ENCODE results near the gene RASAL1.

The RASAL1 gene

DNA sequence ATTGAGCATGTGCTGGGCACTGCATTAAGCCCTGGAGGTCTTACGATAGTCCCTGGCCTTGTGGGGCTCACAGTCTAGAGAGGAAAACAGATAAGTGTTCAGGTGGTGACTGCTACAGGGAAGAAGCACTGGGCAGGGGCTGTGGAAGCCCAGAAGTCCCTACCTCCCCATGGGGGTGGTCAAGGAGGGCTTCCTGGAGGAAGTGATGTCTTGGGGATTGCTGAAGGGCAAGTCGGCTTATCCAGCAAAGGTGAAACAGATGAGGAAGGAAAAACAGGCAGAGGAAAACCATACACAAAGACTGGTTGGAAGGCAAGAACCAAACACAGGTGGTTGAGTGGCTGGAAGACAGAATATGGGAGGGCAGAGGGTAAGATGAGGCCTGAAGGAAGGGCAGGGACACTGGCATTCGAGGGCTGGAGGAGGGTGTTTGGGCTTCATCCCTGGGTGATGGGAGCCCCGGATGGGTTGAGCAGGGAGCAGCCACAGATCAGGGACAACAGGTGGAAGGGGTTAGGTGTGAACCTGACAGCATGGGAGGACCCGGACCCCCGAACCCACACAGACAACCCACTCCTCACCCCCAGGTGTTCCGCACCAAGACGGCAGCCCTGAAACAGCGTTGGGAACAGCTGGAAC, 16.8 kb upstream of the RASAL1 start:
- no peak for DNase-seq (ENCODE audit: extremely low spot score)
- CTCF ChIA-PET: interaction anchor here (0.8 to 2.7 kb wide), 3 partner anchors 14 to 159 kb away, joined by 3 to 7 read pairs (median 3); no protein-coding TSS in a partner anchor
- POLR2A ChIA-PET: interaction anchor here (1.1 to 1.2 kb wide), 2 partner anchors 18 to 33 kb away, joined by 3 read pairs; partner anchors contain the start of genes DDX54 and RITA1
- TF ChIP-seq BHLHE40 (IDR thresholded peaks at IDR 0.05; ENCODE audit: borderline replicate concordance): no peak
- TF ChIP-seq FOXM1 (IDR thresholded peaks at IDR 0.05; ENCODE audit: borderline replicate concordance): no peak
- no peak for TF ChIP-seq NFRKB (IDR thresholded peaks at IDR 0.05)
- no peak for TF ChIP-seq ZNF384 (IDR thresholded peaks at IDR 0.05)
- no peak for TF ChIP-seq SUZ12 (IDR thresholded peaks at IDR 0.05)
- no peak for TF ChIP-seq CTBP1 (IDR thresholded peaks at IDR 0.05; ENCODE audit: borderline replicate concordance)

DNA sequence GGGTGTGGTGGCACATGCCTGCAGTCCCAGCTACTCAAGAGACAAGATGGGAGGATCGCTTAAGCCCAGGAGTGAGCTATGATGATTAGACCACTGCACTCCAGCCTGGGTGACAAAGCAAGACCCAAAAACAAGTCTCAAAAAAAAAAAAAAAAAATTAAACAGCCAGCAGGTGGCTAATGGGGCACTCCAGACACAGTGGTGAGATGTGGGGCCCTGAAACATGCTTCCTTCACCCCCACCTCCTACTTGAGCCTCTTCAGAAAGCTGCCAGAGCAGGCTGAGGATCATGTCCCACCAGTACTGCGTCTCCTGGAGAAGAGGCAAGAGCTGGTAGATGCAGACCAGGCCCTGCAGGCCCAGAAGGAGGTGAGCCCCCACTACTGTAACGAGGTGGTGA, 16.1 kb upstream of the RASAL1 start:
- DNase-seq (ENCODE audit: extremely low spot score): no peak
- ChIA-PET POLR2A (no interaction called here), CTCF (interaction anchor here (2.7 kb wide), 1 partner anchor 13 kb away, joined by 7 read pairs; no protein-coding TSS in a partner anchor)
- no peak for TF ChIP-seq TARDBP (IDR thresholded peaks at IDR 0.05)

DNA sequence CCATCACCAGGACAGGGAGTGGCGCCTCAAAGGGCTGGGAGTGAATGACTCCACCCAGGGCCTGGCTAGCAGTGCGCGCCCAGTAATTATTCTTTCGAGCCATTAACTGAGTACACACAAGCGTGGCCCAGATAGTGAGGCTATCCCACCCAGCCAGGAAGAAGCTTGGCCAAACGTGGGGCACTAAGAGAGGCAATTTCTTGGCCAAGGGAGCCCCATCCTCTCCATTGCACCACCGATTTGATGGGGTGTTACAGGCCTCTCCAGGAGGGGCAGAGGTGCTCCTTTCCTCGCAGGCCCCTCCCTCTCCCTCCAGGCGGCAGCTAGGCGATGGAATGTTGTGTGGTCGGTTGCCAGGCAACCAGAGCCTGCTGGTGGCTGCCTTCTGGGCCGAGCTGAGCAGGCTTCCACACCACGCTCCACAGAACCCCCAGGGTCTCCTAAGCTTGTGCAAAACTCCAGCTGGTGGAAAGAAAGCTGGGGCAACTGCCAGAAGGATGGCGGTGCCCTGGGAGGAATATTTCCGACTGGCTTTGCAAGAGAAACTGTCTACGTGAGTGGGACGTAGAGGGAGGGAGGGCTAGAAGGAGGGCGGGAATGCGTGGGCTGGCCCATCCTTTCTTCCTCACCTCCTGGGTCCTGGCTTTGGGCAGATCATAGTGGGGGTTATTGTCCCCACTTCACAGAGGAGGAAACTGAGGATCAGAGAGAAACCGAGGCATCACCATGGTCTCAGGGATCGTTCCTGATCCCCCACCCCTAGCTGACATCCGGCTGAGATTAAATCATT, 14.0 kb upstream of the RASAL1 start, which contains the start of gene CFAP73:
Gene CFAP73, plus strand, starts transcription at position 364 of the 790 bp plus-strand sequence. Its CDS starts 134 bp downstream, at position 498.
- TF ChIP-seq ZNF384 (IDR thresholded peaks at IDR 0.05) (no peak), SP1 (IDR thresholded peaks at IDR 0.05) (no peak), SUZ12 (IDR thresholded peaks at IDR 0.05) (no peak), TARDBP (IDR thresholded peaks at IDR 0.05) (no peak), NFRKB (IDR thresholded peaks at IDR 0.05) (no peak), FOXA1 (IDR thresholded peaks at IDR 0.05) (no peak)
- TF ChIP-seq, protein P1, sequence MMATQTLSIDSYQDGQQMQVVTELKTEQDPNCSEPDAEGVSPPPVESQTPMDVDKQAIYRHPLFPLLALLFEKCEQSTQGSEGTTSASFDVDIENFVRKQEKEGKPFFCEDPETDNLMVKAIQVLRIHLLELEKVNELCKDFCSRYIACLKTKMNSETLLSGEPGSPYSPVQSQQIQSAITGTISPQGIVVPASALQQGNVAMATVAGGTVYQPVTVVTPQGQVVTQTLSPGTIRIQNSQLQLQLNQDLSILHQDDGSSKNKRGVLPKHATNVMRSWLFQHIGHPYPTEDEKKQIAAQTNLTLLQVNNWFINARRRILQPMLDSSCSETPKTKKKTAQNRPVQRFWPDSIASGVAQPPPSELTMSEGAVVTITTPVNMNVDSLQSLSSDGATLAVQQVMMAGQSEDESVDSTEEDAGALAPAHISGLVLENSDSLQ (IDR thresholded peaks at IDR 0.05): no peak
- ChIA-PET POLR2A (no interaction called here), CTCF (interaction anchor here (0.6 kb wide), 1 partner anchor 70 kb away, joined by 5 read pairs; no protein-coding TSS in a partner anchor)
- DNase-seq (ENCODE audit: extremely low spot score): peak; percentile 79

DNA sequence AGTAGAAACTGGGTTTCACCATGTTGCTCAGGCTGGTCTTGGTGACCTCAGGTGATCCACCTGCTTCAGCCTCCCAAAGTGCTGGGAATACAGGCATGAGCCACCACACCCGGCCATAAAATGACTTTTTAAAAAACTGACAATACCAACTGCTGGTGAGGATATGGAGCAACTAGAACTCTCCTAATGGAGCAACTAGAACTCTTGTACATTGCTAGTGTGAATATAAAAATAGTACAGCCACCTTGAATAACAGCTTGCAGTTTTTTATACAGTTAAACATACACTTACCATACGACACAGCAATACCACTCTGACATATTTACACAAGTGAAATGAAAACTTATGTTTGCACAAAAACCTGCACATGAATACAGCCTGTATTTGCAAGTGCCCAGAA, 11.4 kb upstream of the RASAL1 start:
- ChIA-PET POLR2A (no interaction called here), CTCF (no interaction called here)

DNA sequence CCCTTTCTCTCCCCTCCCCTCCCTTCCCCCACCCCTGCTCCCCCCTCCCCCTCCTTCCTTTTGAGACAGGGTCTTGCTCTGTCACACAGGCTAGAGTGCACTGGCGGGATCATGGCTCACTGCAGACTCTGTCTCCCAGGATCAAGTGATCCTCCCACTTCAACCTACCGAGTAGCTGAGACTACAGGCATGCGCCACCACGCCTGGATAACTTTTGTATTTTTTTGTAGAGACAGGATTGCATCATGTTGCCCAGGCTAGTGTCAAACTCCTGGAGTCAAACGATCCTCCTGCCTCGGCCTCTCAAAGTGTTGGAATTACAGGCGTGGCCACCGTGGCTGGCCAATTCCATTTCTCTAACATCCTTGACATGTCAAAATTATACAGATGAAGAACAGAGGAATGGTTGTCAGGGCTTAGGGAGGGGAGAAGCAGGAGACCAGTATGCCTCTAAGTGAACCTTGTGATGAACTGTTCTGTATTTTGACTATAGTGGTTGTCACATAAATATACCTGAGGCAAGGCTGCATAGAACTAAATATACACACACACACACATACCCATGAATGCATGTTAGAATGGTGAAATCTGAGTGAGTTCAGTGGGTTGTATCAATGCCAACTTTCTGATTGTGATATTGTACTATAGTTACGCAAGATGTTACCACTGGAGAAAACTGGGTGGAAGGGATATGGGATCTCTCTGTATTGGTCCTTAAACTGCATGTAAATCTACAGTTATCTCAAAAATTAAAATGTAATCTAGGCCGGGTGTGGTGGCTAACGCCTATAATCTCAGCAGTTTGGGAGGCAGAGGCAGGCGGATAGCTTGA, 10.4 kb upstream of the RASAL1 start:
- DNase-seq (ENCODE audit: extremely low spot score): no peak
- ChIA-PET POLR2A (no interaction called here), CTCF (no interaction called here)
- TF ChIP-seq FOXA1 (IDR thresholded peaks at IDR 0.05) (no peak), L3MBTL2 (conservative IDR thresholded peaks at IDR 0.05) (no peak), BHLHE40 (IDR thresholded peaks at IDR 0.05; ENCODE audit: borderline replicate concordance) (no peak)

More for the DNA sequence above, 11.4 kb upstream of the RASAL1 start:
- DNase-seq (ENCODE audit: extremely low spot score): no peak
- TF ChIP-seq L3MBTL2 (conservative IDR thresholded peaks at IDR 0.05) (no peak), LEF1 (IDR thresholded peaks at IDR 0.05; ENCODE audit: borderline replicate concordance) (no peak), FOXK2 (IDR thresholded peaks at IDR 0.05) (no peak), SUZ12 (IDR thresholded peaks at IDR 0.05) (no peak), TARDBP (IDR thresholded peaks at IDR 0.05) (no peak), HDGF (IDR thresholded peaks at IDR 0.05; ENCODE audit: borderline replicate concordance) (no peak), FOXA1 (IDR thresholded peaks at IDR 0.05) (no peak), FOXM1 (IDR thresholded peaks at IDR 0.05; ENCODE audit: borderline replicate concordance) (no peak), ARNT (IDR thresholded peaks at IDR 0.05) (no peak), CTBP1 (IDR thresholded peaks at IDR 0.05; ENCODE audit: borderline replicate concordance) (no peak), ZNF384 (IDR thresholded peaks at IDR 0.05) (no peak), ELF4 (IDR thresholded peaks at IDR 0.05) (no peak), SP1 (IDR thresholded peaks at IDR 0.05) (no peak), BHLHE40 (IDR thresholded peaks at IDR 0.05; ENCODE audit: borderline replicate concordance) (no peak), NFRKB (IDR thresholded peaks at IDR 0.05) (no peak)
- TF ChIP-seq, protein P1 (IDR thresholded peaks at IDR 0.05): no peak

DNA sequence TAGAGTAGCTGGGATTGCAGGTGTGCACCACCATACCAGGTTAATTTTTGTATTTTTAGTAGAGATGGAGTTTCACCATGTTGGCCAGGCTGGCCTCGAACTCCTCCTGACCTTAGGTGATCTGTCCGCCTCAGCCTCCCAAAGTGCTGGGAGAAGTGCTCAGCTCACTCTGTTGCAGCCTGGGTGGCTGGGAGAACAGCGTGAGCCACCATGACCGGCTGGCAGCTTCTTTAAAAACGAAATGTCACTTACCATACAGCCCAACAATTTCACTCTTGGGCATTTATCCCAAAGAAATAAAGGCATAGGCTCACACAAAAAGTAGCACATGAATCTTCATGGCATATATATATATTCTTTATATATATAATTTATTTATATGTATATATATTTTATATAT, 9.2 kb upstream of the RASAL1 start:
- POLR2A ChIA-PET: interaction anchor here (1.1 kb wide), 1 partner anchor 40 kb away, joined by 3 read pairs; the partner anchor contains the start of genes DDX54 and RITA1
- TF ChIP-seq TARDBP (IDR thresholded peaks at IDR 0.05) (no peak), FOXM1 (IDR thresholded peaks at IDR 0.05; ENCODE audit: borderline replicate concordance) (no peak), SUZ12 (IDR thresholded peaks at IDR 0.05) (no peak), ZNF384 (IDR thresholded peaks at IDR 0.05) (no peak), CTBP1 (IDR thresholded peaks at IDR 0.05; ENCODE audit: borderline replicate concordance) (no peak), SP1 (IDR thresholded peaks at IDR 0.05) (no peak), ARNT (IDR thresholded peaks at IDR 0.05) (no peak), ELF4 (IDR thresholded peaks at IDR 0.05) (no peak), FOXA1 (IDR thresholded peaks at IDR 0.05) (no peak), L3MBTL2 (conservative IDR thresholded peaks at IDR 0.05) (no peak), NFRKB (IDR thresholded peaks at IDR 0.05) (no peak), HDGF (IDR thresholded peaks at IDR 0.05; ENCODE audit: borderline replicate concordance) (no peak), LEF1 (IDR thresholded peaks at IDR 0.05; ENCODE audit: borderline replicate concordance) (no peak), FOXK2 (IDR thresholded peaks at IDR 0.05) (no peak), BHLHE40 (IDR thresholded peaks at IDR 0.05; ENCODE audit: borderline replicate concordance) (no peak)
- TF ChIP-seq, protein P1 (IDR thresholded peaks at IDR 0.05): no peak
- CTCF ChIA-PET: no interaction called here
- no peak for DNase-seq (ENCODE audit: extremely low spot score)

Measured in HEK293T (cell line).